GM12873 (cell line): ENCODE measurements around the gene ATP8B3.

Source experiments
- TF ChIP-seq, protein P1 (sequence below): IDR thresholded peaks from 2 replicates; pipeline ENCODE4 v1.5.1; 2012; ENCODE audit warnings: low read depth, mild to moderate bottlenecking, moderate library complexity, low read length, control low read depth; ENCODE audit not compliant: insufficient read depth; ENCODE audit errors: missing control alignments

The ATP8B3 gene, protein sequence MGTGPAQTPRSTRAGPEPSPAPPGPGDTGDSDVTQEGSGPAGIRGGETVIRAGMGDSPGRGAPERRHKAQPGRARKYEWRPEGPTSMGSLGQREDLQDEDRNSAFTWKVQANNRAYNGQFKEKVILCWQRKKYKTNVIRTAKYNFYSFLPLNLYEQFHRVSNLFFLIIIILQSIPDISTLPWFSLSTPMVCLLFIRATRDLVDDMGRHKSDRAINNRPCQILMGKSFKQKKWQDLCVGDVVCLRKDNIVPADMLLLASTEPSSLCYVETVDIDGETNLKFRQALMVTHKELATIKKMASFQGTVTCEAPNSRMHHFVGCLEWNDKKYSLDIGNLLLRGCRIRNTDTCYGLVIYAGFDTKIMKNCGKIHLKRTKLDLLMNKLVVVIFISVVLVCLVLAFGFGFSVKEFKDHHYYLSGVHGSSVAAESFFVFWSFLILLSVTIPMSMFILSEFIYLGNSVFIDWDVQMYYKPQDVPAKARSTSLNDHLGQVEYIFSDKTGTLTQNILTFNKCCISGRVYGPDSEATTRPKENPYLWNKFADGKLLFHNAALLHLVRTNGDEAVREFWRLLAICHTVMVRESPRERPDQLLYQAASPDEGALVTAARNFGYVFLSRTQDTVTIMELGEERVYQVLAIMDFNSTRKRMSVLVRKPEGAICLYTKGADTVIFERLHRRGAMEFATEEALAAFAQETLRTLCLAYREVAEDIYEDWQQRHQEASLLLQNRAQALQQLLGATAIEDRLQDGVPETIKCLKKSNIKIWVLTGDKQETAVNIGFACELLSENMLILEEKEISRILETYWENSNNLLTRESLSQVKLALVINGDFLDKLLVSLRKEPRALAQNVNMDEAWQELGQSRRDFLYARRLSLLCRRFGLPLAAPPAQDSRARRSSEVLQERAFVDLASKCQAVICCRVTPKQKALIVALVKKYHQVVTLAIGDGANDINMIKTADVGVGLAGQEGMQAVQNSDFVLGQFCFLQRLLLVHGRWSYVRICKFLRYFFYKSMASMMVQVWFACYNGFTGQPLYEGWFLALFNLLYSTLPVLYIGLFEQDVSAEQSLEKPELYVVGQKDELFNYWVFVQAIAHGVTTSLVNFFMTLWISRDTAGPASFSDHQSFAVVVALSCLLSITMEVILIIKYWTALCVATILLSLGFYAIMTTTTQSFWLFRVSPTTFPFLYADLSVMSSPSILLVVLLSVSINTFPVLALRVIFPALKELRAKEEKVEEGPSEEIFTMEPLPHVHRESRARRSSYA (N-terminal part only)

DNA sequence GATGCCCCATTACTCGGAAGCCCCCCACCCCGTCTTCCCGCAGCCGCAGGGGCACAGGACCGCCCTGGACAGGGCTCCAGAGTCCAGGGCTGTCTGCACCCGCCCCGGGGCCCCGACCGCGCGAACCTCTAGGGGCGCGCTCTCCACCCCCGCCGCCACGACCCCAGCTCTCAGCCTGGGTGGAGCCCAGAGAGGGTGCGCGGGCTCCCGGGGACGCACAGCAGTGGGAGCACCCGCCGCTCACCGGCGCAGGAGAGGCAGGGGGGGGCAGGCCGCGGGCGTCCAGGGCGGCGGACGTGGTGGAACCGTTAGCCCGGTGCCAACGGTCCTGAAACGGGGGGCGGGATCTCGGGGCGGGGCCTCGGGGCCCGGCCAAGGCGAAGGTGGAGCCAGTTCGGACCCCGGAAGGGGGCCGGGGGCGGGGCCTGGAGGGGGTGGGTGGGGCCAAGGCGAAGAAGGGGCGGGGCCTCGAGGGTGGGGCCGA, at the start of gene ATP8B3:
ATP8B3 (minus strand) TSS at position 335 of the 484 bp plus-strand sequence. CDS start 540 bp downstream, outside the sequence.
- TF ChIP-seq, protein P1, sequence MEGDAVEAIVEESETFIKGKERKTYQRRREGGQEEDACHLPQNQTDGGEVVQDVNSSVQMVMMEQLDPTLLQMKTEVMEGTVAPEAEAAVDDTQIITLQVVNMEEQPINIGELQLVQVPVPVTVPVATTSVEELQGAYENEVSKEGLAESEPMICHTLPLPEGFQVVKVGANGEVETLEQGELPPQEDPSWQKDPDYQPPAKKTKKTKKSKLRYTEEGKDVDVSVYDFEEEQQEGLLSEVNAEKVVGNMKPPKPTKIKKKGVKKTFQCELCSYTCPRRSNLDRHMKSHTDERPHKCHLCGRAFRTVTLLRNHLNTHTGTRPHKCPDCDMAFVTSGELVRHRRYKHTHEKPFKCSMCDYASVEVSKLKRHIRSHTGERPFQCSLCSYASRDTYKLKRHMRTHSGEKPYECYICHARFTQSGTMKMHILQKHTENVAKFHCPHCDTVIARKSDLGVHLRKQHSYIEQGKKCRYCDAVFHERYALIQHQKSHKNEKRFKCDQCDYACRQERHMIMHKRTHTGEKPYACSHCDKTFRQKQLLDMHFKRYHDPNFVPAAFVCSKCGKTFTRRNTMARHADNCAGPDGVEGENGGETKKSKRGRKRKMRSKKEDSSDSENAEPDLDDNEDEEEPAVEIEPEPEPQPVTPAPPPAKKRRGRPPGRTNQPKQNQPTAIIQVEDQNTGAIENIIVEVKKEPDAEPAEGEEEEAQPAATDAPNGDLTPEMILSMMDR: peak; percentile 42

DNA sequence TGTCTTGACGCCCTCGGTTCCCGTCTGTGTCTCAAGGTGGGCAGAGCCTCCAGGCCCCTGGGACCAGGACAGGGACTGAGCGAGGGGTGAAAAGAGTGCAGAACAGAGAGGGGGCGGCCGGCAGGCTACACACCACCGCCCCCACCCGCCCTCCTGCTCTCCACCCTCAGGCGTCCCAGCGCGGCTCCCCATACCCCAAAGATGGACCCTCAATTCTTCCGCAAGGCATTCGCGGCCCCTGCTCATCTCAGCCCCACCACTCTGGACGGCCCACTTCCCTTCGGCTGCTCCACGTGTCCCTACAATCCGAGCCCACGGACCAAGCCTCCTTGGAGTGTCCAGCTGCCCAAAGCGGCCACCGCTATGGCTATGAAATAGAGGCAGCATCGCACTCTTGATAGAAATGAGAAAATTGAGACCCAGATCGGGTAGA, 49.5 kb upstream of the ATP8B3 start:
- TF ChIP-seq, protein P1: no peak

DNA sequence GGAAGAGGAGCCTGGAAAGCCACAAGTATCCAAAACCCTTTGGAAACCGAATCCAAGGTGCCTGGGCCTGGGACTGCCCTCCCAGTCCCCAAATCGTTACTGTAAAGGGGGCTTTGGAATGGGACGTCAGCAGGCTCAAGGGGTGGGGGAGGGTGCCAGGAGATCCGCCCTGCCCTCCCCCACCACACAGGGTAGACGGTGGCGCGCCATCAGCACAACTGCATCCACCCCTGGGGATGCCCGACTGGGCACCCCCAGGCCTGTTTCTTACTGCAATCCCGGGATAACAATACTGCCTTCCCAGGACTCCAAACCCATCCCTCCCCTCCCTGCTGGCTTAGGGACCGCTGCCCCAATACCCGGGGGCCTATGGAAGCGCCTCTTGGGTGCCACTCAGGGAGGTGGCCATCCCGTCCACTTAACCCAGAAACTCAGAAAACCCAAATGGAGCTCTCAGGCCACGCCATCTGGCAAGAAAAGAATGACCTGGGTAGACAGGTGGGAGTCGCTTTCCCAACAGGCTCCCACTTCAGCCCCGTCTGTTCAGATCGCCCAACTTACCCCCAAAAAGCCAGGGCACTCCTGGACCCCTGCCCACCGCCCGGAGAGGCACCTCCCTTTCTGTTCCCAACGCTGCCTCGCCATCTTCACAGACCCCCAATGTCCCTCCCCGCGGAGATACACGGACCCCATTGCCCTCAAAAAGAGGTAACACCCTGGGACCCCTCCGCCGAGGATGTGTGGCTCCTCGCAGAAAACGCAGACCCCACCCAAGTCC, 48.9 kb upstream of the ATP8B3 start:
- TF ChIP-seq, protein P1: no peak

DNA sequence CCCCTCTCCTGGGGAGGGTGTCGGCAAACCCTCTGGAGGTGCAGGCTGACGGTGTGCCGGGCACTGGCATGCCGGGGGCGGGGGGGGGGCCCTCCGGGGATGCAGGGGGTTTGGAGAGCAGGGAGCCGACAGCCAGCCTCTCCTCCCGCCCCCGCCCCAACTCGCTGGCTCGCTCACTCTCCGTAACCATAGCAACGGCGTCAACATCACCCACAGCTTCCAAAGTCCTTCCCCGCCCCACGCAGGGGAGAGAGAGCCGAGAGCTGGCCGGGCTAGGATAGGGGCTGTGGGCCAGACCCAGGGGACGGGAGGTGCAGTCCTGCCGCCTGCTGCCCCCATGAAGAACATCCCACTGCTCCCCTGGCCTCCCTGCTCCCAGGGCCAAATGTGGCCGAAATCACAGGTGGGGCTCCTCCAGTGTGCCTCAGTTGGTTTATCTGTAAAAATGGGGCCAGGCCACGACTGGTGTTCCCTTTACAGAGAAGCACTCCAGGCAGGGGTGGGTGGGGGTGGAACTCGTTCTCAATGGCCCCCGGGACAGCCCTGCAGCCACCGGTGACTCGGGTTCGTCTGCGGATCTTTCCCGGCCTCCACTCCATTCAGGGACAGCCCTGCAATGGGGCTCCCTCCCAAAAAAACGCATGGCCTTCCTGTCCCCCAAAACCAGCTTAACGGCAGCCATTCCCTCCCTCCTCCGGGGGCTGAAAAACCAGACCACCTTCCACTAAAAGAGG, 48.1 kb upstream of the ATP8B3 start:
- TF ChIP-seq, protein P1: no peak

DNA sequence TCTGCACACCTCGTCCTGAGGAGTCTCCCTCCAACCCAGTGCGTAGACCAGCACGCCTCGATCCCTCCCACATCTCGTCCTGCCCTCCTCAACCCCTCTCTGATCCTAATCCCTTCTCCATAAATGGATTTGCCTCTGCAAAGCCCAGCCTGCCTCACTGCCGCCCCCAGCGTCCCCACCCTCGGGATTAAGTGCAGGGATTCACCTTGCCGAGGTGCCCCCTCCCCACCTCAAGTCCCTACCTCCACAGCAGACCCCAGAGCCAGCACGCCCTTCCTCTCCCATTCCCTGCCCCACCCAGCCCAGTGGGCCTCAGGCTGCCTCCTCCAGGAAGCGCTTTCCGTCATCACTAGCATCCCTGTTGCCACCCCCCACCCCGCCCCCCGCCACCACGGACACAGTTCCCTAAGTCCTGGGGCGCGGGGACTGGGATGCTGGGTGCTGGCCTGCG, 47.3 kb upstream of the ATP8B3 start:
- TF ChIP-seq, protein P1: no peak
